MG63 (cell line): ENCODE measurements around the gene HOXA13. TPM values are rescaled to one million over a fixed set of nuclear protein-coding genes. Genes with fewer than 3 reads are reported as not detected.

Source experiments
- DNase-seq: peaks from one replicate; pipeline ENCODE4 v3.0.0-alpha.2; 2020
- H3K27me3 ChIP-seq: fragments of 250-450 bp; sonication (Bioruptor Pico); 2 replicates; pipeline ENCODE4 v1.5.1; 2020; ENCODE audit warnings: mild to moderate bottlenecking, moderate library complexity
- H3K36me3 ChIP-seq: fragments of 250-450 bp; sonication (Bioruptor Pico); 2 replicates; pipeline ENCODE4 v1.5.1; 2020; ENCODE audit warnings: mild to moderate bottlenecking, moderate library complexity
- H3K4me3 ChIP-seq: fragments of 250-450 bp; sonication (Bioruptor Pico); 2 replicates; pipeline ENCODE4 v1.5.1; 2020; ENCODE audit warnings: mild to moderate bottlenecking, moderate library complexity
- H3K9me3 ChIP-seq: fragments of 250-450 bp; sonication (Bioruptor Pico); 2 replicates; pipeline ENCODE4 v1.5.1; 2020; ENCODE audit warnings: mild to moderate bottlenecking, moderate library complexity
- total RNA-seq: library from RNA; depleted of rRNA; stranded (reverse); fragments of >200 nt; shearing (Covaris generic); gene quantifications from 2 replicates; pipeline ENCODE4 v1.2.3, GENCODE V29; 2014; ENCODE audit warnings: low replicate concordance

Gene HOXA13
- total RNA-seq, 1 experiment from 2014 or later: 0.30 TPM

GRCh38 chr7:27180431-27181420 lies 19.2 kb downstream of the HOXA13 start:
- peaks cover 10% of the 10 kb centered on the region for H3K36me3 ChIP-seq
- no peak for DNase-seq
- no peak overlapping the region for H3K4me3 ChIP-seq
- no peaks in the 10 kb centered on the region for H3K9me3 ChIP-seq
- H3K27me3 ChIP-seq: no peaks in the 10 kb centered on the region

- Histone ChIP-seq H3K27me3 (no peaks in the 10 kb centered on the region), H3K9me3 (no peaks in the 10 kb centered on the region), H3K4me3 (peak overlapping the region; percentile 51), H3K36me3 (peaks cover 10% of the 10 kb centered on the region)
- DNase-seq: peak; percentile 81
These were observed 20.1 kb downstream of the HOXA13 start for GRCh38 chr7:27179503-27180430.

DNA sequence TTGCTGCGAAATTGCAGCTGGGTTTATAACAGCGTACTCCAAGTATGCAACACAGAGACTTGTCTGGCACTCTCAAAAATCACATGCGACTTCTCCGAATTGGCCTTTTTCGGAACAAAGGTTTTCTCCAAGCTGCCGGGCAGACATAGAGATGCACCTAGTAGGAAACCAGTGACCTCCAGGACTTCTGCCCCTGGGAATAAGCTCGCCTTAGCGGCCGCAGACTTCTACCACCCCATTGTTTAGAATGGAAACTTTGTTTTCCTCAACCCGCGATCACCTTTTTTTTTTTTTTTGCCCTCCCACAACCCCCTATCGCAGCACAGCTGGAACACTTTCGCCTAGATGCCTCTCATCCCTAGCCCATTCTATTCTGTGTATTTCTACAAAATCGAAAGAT lies 20.9 kb downstream of the HOXA13 start:
- peak overlapping the region; percentile 51 for H3K4me3 ChIP-seq
- H3K9me3 ChIP-seq: no peaks in the 10 kb centered on the region
- H3K27me3 ChIP-seq: no peaks in the 10 kb centered on the region
- no peak for DNase-seq
- peaks cover 10% of the 10 kb centered on the region for H3K36me3 ChIP-seq

GRCh38 chr7:27178366-27178765 lies 21.5 kb downstream of the HOXA13 start:
- peak; percentile 57 for DNase-seq
- Histone ChIP-seq H3K27me3 (no peaks in the 10 kb centered on the region), H3K36me3 (peaks cover 10% of the 10 kb centered on the region), H3K4me3 (peak overlapping the region; percentile 51), H3K9me3 (no peaks in the 10 kb centered on the region)

GRCh38 chr7:27177795-27178320 lies 22.0 kb downstream of the HOXA13 start:
- DNase-seq: peak; percentile 49
- Histone ChIP-seq H3K27me3 (no peaks in the 10 kb centered on the region), H3K9me3 (no peaks in the 10 kb centered on the region), H3K4me3 (peak overlapping the region; percentile 51), H3K36me3 (peaks cover 10% of the 10 kb centered on the region)

DNA sequence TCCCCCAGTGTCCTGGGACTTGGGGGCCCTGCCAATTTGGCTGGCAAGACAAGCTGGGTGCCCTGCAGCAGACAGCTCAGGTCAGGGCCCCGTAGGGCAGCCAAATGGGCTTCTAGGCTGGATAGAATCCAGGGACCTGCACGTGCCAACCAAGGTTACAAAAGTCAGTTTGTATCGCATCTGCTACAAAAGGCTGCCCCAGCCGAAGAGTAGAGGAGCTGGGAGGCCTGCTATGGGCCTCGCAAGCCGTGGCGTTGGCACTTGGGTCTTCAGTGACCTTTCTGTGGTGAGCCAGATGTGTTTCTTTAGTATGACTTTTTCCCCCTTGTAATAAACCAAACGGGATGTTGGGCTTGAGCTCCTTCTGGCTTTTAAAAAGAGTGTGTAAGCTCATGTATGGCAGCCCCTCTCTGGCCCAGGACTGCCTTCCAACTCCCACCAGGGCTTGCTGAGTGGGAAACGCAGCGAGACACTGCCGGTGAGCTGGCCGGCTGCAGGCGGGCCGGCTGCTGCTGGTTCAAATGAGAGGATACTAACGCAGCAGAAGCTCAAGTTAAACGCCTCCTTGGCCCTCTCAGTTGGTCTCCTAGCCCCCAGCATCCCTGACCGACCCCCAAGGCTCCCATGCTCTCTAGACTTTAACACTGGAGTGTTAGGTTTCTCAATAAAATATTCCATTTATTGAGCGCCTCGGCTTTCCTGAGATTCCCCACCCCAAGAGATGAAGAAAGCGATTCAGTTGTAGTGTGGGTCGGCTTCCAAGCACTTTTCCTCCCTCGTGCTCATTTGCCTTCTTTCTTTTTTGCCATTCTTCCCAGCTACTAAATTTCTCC lies 22.7 kb downstream of the HOXA13 start:
- no peaks in the 10 kb centered on the region for H3K27me3 ChIP-seq
- no peaks in the 10 kb centered on the region for H3K9me3 ChIP-seq
- H3K4me3 ChIP-seq: peak overlapping the region; percentile 51
- DNase-seq: peak; percentile 50
- H3K36me3 ChIP-seq: peaks cover 10% of the 10 kb centered on the region

- Histone ChIP-seq H3K27me3 (no peaks in the 10 kb centered on the region), H3K36me3 (peaks cover 15% of the 10 kb centered on the region), H3K4me3 (peak overlapping the region; percentile 51; the same call in 1 of the 2 replicates), H3K9me3 (no peaks in the 10 kb centered on the region)
- no peak for DNase-seq
These were observed 23.4 kb downstream of the HOXA13 start for GRCh38 chr7:27176524-27176845.

DNA sequence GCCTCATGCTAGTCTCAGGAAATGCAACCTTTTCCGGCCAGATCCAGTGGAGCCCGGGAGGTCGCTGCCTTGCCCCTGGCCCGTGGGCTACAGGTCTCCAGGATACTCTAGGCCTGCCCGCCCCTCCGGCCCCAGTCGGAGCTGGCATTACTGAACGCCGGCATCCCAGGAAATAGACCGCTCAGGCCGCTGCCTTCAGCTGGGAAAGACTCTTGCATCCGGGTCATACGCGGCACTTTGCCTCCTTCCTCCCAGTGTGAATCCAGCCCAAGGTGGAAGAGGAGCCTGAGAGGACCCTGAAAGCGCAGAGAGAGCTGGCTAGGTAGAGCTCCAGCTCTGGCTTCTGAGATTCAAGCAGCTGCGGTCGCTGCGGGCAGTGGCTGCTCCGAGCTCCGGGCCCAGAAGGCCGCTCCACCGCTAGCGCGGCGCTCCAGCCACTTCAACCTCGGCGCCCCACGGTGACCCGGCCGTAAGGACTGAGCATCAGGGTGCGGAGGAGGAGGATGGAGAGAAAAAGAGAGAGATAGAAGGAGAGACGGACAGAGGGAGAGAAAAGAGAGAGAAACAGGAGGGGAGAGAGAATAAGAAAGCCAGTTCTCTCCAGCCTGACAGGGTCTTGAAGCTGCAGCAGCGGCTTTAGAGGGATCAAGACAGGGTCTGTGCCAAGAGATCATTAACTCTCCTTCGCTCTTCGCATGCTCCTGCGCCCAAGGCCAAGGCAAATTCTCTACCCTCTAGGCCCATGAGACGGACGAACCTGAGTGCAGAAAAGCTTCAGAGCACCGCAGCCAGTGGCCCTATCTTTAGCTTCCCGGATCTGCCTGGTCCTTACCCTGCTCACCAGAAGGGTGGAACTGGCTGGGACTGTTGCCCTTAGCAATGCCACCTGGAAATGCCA lies 24.0 kb downstream of the HOXA13 start:
- DNase-seq: peak; percentile 54
- H3K9me3 ChIP-seq: no peaks in the 10 kb centered on the region
- H3K27me3 ChIP-seq: no peaks in the 10 kb centered on the region
- peak overlapping the region; percentile 20; the same call in 1 of the 2 replicates for H3K4me3 ChIP-seq
- H3K36me3 ChIP-seq: peaks cover 21% of the 10 kb centered on the region

GRCh38 chr7:27174874-27175625 lies 24.8 kb downstream of the HOXA13 start:
- no peaks in the 10 kb centered on the region for H3K27me3 ChIP-seq
- H3K4me3 ChIP-seq: 0 out of 2 replicates have a peak overlapping the region, but pooled peaks have one; percentile 20
- peaks cover 25% of the 10 kb centered on the region for H3K36me3 ChIP-seq
- H3K9me3 ChIP-seq: no peaks in the 10 kb centered on the region
- DNase-seq: peak; percentile 59

- peak; percentile 70 for DNase-seq
- Histone ChIP-seq H3K27me3 (no peaks in the 10 kb centered on the region), H3K9me3 (no peaks in the 10 kb centered on the region), H3K4me3 (peak within 1 kb of the TSS; percentile 62), H3K36me3 (peaks cover 25% of the 10 kb centered on the region)
These were observed 25.7 kb downstream of the HOXA13 start, which contains the start of gene HOXA10 for GRCh38 chr7:27173956-27174873. Gene HOXA10 (minus strand): TSS chr7:27174320. CDS start chr7:27174306, 14 bp downstream.

DNA sequence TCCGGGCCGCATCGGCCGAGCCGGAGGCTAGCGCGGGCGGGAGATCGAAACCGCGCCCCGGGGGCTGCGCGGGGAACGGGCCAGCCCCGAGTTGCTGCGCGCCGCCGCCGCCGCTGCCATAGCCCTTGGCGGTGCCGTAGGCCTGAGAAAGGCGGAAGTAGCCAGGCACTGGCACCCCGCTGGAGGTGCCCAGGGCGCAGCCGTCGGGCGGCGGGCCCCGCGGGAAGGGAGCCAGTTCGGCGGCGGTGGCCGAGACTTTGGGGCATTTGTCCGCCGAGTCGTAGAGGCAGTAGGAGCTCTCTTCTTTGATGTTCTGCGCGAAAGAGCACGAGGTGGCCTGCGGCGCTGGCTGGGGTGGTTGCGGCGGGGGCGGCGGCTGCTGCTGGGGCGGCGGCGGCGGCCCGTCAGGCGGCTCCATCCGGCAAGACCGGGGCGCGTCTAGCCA lies 26.4 kb downstream of the HOXA13 start:
- H3K9me3 ChIP-seq: no peaks in the 10 kb centered on the region
- peak; percentile 68 for DNase-seq
- no peaks in the 10 kb centered on the region for H3K27me3 ChIP-seq
- peaks cover 31% of the 10 kb centered on the region for H3K36me3 ChIP-seq
- peak overlapping the region; percentile 62 for H3K4me3 ChIP-seq

- H3K4me3 ChIP-seq: peak overlapping the region; percentile 62
- peak; percentile 95 for DNase-seq
These were observed 26.9 kb downstream of the HOXA13 start for GRCh38 chr7:27172823-27173510.

DNA sequence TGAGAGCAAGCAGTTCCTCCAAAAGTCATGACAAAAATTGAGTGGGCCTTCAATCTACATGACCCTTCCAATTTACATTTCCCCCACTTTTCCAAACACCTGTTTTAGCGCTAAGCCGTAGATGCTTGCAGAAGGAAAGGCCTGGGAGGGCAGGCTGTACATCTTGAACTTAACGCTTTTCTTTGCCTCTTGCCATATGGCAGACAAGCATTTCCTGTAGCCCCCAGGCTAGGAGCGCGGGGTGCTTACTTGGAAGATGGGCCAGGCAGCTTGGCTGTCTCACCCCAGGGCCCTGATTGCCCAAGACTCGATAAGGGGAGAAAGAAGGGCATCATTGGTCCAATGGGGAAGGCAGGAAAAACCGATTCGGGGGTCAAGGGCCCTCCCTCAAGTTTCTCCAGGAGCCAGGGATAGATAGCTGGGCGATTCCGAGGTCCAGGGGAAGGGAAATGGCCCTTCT lies 27.5 kb downstream of the HOXA13 start:
- peak overlapping the region; percentile 62 for H3K4me3 ChIP-seq
- no peaks in the 10 kb centered on the region for H3K9me3 ChIP-seq
- no peaks in the 10 kb centered on the region for H3K27me3 ChIP-seq
- H3K36me3 ChIP-seq: peaks cover 35% of the 10 kb centered on the region
- peak; percentile 74 for DNase-seq

More at GRCh38 chr7:27172823-27173510, 26.9 kb downstream of the HOXA13 start:
- Histone ChIP-seq H3K36me3 (peaks cover 32% of the 10 kb centered on the region), H3K27me3 (no peaks in the 10 kb centered on the region), H3K9me3 (no peaks in the 10 kb centered on the region)
